Prostate gland (tissue), 2 donors: ENCODE measurements around the gene DNAJC30.

Source experiments
- POLR2A ChIP-seq: fragments of 450-650 bp; IDR thresholded peaks from one replicate; pipeline ENCODE4 v1.6.1; 2016; ENCODE audit warnings: antibody characterized with exemption, mild to moderate bottlenecking
- POLR2AphosphoS5 ChIP-seq: sonication (generic); formaldehyde crosslinking; IDR thresholded peaks from one replicate; pipeline ENCODE4 v1.6.1; 2017; ENCODE audit warnings: antibody characterized with exemption
- TF ChIP-seq, protein P1 (sequence below), 4 experiments: fragments of 200-600 bp in 2 of 4; fragments of 450-650 bp in 2 of 4; sonication (generic) in 2 of 4; IDR thresholded peaks; 1 replicate in 3 of 4; 2 replicates in 1 of 4; pipeline ENCODE4 v1.5.1; 2016 to 2019; ENCODE audit warnings: antibody characterized with exemption in 4 of 4, mild to moderate bottlenecking in 2 of 4, moderate library complexity in 2 of 4

DNA sequence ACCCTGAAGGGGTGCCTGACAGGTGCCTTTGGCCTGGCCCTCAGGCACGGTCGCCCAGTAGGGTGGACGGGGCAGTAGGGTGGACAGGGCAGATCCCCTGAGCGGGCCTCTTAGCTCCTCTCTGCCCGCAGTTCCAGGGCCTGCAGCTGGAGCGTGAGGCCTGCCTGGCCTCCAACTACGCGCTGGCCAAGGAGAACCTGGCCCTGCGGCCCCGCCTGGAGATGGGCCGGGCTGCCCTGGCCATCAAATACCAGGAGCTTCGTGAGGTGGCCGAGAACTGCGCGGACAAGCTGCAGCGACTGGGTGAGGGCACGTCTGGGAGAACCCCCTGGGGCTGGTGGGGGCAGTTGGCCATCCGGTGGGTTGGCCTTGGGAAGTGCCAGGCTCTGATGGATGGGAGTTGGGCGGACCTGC is 14.0 kb downstream of the DNAJC30 start:
- TF ChIP-seq POLR2A, result no peak
- TF ChIP-seq, protein P1, sequence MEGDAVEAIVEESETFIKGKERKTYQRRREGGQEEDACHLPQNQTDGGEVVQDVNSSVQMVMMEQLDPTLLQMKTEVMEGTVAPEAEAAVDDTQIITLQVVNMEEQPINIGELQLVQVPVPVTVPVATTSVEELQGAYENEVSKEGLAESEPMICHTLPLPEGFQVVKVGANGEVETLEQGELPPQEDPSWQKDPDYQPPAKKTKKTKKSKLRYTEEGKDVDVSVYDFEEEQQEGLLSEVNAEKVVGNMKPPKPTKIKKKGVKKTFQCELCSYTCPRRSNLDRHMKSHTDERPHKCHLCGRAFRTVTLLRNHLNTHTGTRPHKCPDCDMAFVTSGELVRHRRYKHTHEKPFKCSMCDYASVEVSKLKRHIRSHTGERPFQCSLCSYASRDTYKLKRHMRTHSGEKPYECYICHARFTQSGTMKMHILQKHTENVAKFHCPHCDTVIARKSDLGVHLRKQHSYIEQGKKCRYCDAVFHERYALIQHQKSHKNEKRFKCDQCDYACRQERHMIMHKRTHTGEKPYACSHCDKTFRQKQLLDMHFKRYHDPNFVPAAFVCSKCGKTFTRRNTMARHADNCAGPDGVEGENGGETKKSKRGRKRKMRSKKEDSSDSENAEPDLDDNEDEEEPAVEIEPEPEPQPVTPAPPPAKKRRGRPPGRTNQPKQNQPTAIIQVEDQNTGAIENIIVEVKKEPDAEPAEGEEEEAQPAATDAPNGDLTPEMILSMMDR (IDR thresholded peaks at IDR 0.05), result no peak
- no peak for TF ChIP-seq POLR2AphosphoS5
